ENCODE data around the gene OPN1MW.
"Not testable (repeated sequence)": the region's sequence is repeated elsewhere in the genome, so short reads cannot be mapped to it uniquely, and the experiment has no call there.

OPN1MW gene

GRCh38 chrX:154182296-154182695 lies at the start of gene OPN1MW:
TSS of gene OPN1MW (plus strand) at chrX:154182596. CDS start at chrX:154182678, 82 bp downstream.
- DNase-seq (ENCODE audit: low read depth in 2 of 2, low spot score in 1 of 2) = not testable (repeated sequence)

- no peak for DNase-seq (ENCODE audit: low read depth in 2 of 2, low spot score in 1 of 2)
Measured at GRCh38 chrX:154135458-154136229, 46.8 kb upstream of the OPN1MW start.

GRCh38 chrX:154136627-154137161 lies 45.7 kb upstream of the OPN1MW start:
- peak; percentile 19 to 40 for DNase-seq (ENCODE audit: low read depth in 2 of 2, low spot score in 1 of 2)

- DNase-seq (ENCODE audit: low read depth in 2 of 2, low spot score in 1 of 2) = no peak
Measured at GRCh38 chrX:154138857-154139256, 43.5 kb upstream of the OPN1MW start.

- DNase-seq (ENCODE audit: low read depth in 2 of 2, low spot score in 1 of 2) = no peak
Measured at GRCh38 chrX:154140206-154140605, 42.2 kb upstream of the OPN1MW start.

GRCh38 chrX:154140742-154141141 lies 41.7 kb upstream of the OPN1MW start:
- DNase-seq (ENCODE audit: low read depth in 2 of 2, low spot score in 1 of 2) = no peak

- no peak for DNase-seq (ENCODE audit: low read depth in 2 of 2, low spot score in 1 of 2)
Measured at GRCh38 chrX:154142386-154142785, 40.0 kb upstream of the OPN1MW start.

- DNase-seq (ENCODE audit: low read depth in 2 of 2, low spot score in 1 of 2) = no peak
Measured at GRCh38 chrX:154142950-154143745, 39.2 kb upstream of the OPN1MW start.

- not testable (repeated sequence) for DNase-seq (ENCODE audit: low read depth in 2 of 2, low spot score in 1 of 2)
Measured at GRCh38 chrX:154144010-154144409, 38.4 kb upstream of the OPN1MW start, which contains the start of gene OPN1LW. TSS of gene OPN1LW (plus strand) at chrX:154144243. CDS start at chrX:154144284, 41 bp downstream.

GRCh38 chrX:154151030-154151429 lies 31.4 kb upstream of the OPN1MW start:
- not testable (repeated sequence) for DNase-seq (ENCODE audit: low read depth in 2 of 2, low spot score in 1 of 2)

- not testable (repeated sequence) for DNase-seq (ENCODE audit: low read depth in 2 of 2, low spot score in 1 of 2)
Measured at GRCh38 chrX:154156221-154156620, 26.2 kb upstream of the OPN1MW start.

- not testable (repeated sequence) for DNase-seq (ENCODE audit: low read depth in 2 of 2, low spot score in 1 of 2)
Measured at GRCh38 chrX:154157207-154157606, 25.2 kb upstream of the OPN1MW start.

- DNase-seq (ENCODE audit: low read depth in 2 of 2, low spot score in 1 of 2) = not testable (repeated sequence)
Measured at GRCh38 chrX:154159345-154159744, 23.1 kb upstream of the OPN1MW start.

- DNase-seq (ENCODE audit: low read depth in 2 of 2, low spot score in 1 of 2) = not testable (repeated sequence)
Measured at GRCh38 chrX:154164902-154165301, 17.5 kb upstream of the OPN1MW start.

- not testable (repeated sequence) for DNase-seq (ENCODE audit: low read depth in 2 of 2, low spot score in 1 of 2)
Measured at GRCh38 chrX:154168384-154168783, 14.0 kb upstream of the OPN1MW start.

GRCh38 chrX:154172535-154172943 lies 9.9 kb upstream of the OPN1MW start:
- DNase-seq (ENCODE audit: low read depth in 2 of 2, low spot score in 1 of 2) = not testable (repeated sequence)

GRCh38 chrX:154174356-154174755 lies 8.0 kb upstream of the OPN1MW start:
- DNase-seq (ENCODE audit: low read depth in 2 of 2, low spot score in 1 of 2) = not testable (repeated sequence)

- DNase-seq (ENCODE audit: low read depth in 2 of 2, low spot score in 1 of 2) = not testable (repeated sequence)
Measured at GRCh38 chrX:154183794-154184193, 1.4 kb downstream of the OPN1MW start.

- DNase-seq (ENCODE audit: low read depth in 2 of 2, low spot score in 1 of 2) = not testable (repeated sequence)
Measured at GRCh38 chrX:154192846-154193245, 10.4 kb downstream of the OPN1MW start.

- DNase-seq (ENCODE audit: low read depth in 2 of 2, low spot score in 1 of 2) = not testable (repeated sequence)
Measured at GRCh38 chrX:154194316-154194715, 11.9 kb downstream of the OPN1MW start.

GRCh38 chrX:154196466-154196865 lies 14.1 kb downstream of the OPN1MW start:
- not testable (repeated sequence) for DNase-seq (ENCODE audit: low read depth in 2 of 2, low spot score in 1 of 2)
